ENCODE data around the gene HIVEP2. TPM values are rescaled to one million over a fixed set of nuclear protein-coding genes. Genes with fewer than 3 reads are reported as not detected.

The HIVEP2 gene, protein sequence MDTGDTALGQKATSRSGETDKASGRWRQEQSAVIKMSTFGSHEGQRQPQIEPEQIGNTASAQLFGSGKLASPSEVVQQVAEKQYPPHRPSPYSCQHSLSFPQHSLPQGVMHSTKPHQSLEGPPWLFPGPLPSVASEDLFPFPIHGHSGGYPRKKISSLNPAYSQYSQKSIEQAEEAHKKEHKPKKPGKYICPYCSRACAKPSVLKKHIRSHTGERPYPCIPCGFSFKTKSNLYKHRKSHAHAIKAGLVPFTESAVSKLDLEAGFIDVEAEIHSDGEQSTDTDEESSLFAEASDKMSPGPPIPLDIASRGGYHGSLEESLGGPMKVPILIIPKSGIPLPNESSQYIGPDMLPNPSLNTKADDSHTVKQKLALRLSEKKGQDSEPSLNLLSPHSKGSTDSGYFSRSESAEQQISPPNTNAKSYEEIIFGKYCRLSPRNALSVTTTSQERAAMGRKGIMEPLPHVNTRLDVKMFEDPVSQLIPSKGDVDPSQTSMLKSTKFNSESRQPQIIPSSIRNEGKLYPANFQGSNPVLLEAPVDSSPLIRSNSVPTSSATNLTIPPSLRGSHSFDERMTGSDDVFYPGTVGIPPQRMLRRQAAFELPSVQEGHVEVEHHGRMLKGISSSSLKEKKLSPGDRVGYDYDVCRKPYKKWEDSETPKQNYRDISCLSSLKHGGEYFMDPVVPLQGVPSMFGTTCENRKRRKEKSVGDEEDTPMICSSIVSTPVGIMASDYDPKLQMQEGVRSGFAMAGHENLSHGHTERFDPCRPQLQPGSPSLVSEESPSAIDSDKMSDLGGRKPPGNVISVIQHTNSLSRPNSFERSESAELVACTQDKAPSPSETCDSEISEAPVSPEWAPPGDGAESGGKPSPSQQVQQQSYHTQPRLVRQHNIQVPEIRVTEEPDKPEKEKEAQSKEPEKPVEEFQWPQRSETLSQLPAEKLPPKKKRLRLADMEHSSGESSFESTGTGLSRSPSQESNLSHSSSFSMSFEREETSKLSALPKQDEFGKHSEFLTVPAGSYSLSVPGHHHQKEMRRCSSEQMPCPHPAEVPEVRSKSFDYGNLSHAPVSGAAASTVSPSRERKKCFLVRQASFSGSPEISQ (N-terminal part only)
- total RNA-seq = 18.6 TPM
- long read RNA-seq, full-length matches to known transcripts = 1 of 15 reads
- long read RNA-seq, partial matches to known transcripts = 8 of 15 reads
- long read RNA-seq, other reads (novel, unspliced or antisense) = 6 of 15 reads

DNA sequence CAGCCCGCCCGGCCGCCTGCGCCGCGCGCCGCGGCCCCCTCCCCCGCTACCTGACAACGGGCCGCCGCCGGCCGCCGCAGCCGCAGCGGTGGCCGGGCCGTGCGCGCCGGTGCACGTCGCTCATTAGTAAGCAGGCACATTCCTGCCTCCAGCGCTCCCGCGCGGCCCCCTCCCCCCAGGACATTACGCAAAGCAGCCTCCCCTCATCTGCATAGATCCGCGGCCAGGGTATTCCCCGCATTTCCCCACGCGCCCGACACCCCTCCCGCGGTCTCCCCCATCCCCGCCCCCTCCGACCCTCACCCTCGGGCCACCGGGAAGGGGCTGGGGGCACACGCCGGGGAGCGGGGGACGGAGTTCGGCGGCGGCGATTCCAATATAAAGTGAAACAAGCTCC lies at the start of gene HIVEP2:
TSS of gene HIVEP2 (minus strand) at position 128 of the 397 bp plus-strand sequence. CDS start 170,438 bp downstream, outside the sequence.
- TF ChIP-seq, protein P1, sequence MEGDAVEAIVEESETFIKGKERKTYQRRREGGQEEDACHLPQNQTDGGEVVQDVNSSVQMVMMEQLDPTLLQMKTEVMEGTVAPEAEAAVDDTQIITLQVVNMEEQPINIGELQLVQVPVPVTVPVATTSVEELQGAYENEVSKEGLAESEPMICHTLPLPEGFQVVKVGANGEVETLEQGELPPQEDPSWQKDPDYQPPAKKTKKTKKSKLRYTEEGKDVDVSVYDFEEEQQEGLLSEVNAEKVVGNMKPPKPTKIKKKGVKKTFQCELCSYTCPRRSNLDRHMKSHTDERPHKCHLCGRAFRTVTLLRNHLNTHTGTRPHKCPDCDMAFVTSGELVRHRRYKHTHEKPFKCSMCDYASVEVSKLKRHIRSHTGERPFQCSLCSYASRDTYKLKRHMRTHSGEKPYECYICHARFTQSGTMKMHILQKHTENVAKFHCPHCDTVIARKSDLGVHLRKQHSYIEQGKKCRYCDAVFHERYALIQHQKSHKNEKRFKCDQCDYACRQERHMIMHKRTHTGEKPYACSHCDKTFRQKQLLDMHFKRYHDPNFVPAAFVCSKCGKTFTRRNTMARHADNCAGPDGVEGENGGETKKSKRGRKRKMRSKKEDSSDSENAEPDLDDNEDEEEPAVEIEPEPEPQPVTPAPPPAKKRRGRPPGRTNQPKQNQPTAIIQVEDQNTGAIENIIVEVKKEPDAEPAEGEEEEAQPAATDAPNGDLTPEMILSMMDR (IDR thresholded peaks at IDR 0.05) = no peak
- ATAC-seq = peak; percentile 71
- H3K27me3 ChIP-seq = no peaks in the 10 kb centered on the region
- H3K4me1 ChIP-seq = peaks cover 18% of the 10 kb centered on the region
- H3K9me3 ChIP-seq = no peaks in the 10 kb centered on the region
- H3K36me3 ChIP-seq = no peaks in the 10 kb centered on the region
- intact Hi-C loops (cut with DNase I) = no loop called here
- peak within 1 kb of the TSS; percentile 97 for H3K27ac ChIP-seq
- peak within 1 kb of the TSS; percentile 72 for H3K4me3 ChIP-seq
- DNase-seq = peak; percentile 95

GRCh38 chr6:142993977-142994376 lies 49.0 kb upstream of the HIVEP2 start:
- DNase-seq (no peak), ATAC-seq (no peak)
- intact Hi-C loops (cut with DNase I) = no loop called here
- Histone ChIP-seq H3K4me1 (no peaks in the 10 kb centered on the region), H3K27me3 (no peaks in the 10 kb centered on the region), H3K27ac (no peak overlapping the region), H3K9me3 (no peaks in the 10 kb centered on the region), H3K4me3 (no peak overlapping the region), H3K36me3 (no peaks in the 10 kb centered on the region)
- TF ChIP-seq, protein P1 (IDR thresholded peaks at IDR 0.05) = no peak

DNA sequence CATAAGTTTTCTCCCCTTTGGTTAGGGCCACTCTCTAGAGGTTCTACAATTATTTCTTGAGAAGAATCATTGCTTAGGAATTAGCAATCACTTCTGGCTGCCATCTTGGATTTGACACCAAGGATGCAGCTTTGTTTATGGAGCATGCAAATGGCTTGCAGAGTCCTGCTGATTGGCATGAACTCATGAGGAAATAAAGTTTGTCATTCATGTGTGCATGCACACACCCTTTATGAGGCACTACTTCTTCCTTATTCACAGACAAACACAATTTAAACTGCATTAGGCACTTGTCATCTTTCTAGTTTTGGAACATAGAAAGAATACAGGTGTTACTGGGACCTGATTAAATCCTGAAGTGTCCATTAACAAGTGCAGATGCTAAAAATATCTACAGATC lies 42.5 kb upstream of the HIVEP2 start:
- intact Hi-C loops (cut with DNase I) = no loop called here
- no peak for ATAC-seq

DNA sequence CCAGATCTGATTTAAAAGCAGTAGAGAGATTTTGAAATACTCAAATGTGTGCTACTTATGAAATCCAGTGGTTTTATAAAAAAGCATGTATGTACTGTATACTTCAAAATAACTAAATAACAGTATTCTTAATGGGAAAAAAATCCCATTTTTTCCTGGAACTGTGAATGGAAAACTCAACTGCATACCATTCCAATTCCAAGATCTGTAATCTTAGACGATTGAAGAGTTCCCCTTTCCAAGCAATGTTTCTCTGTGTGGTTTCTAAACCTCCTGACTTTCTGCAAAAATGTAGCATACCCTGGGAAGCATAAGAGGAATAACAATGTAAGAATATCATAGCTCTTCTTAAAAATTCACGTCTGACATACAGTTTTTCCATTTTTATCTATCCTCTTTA lies 40.3 kb upstream of the HIVEP2 start:
- DNase-seq (no peak), ATAC-seq (no peak)
- intact Hi-C loops (cut with DNase I) = no loop called here
- no peaks in the 10 kb centered on the region for H3K36me3 ChIP-seq
- no peak overlapping the region for H3K27ac ChIP-seq
- H3K27me3 ChIP-seq = no peaks in the 10 kb centered on the region
- TF ChIP-seq, protein P1 (IDR thresholded peaks at IDR 0.05) = no peak
- H3K9me3 ChIP-seq = no peaks in the 10 kb centered on the region
- H3K4me3 ChIP-seq = no peak overlapping the region
- H3K4me1 ChIP-seq = no peaks in the 10 kb centered on the region

More for the DNA sequence above, 42.5 kb upstream of the HIVEP2 start:
- Histone ChIP-seq H3K27me3 (no peaks in the 10 kb centered on the region), H3K4me1 (no peaks in the 10 kb centered on the region), H3K4me3 (no peak overlapping the region), H3K27ac (no peak overlapping the region), H3K36me3 (no peaks in the 10 kb centered on the region), H3K9me3 (no peaks in the 10 kb centered on the region)
- TF ChIP-seq, protein P1 (IDR thresholded peaks at IDR 0.05) = no peak
- no peak for DNase-seq

GRCh38 chr6:142984386-142984785 lies 39.4 kb upstream of the HIVEP2 start:
- no peak for ATAC-seq
- H3K36me3 ChIP-seq = no peaks in the 10 kb centered on the region

More at GRCh38 chr6:142984386-142984785, 39.4 kb upstream of the HIVEP2 start:
- no peak overlapping the region for H3K27ac ChIP-seq
- DNase-seq = no peak
- H3K27me3 ChIP-seq = no peaks in the 10 kb centered on the region
- intact Hi-C loops (cut with DNase I) = no loop called here
- TF ChIP-seq, protein P1 (IDR thresholded peaks at IDR 0.05) = no peak
- H3K4me1 ChIP-seq = no peaks in the 10 kb centered on the region
- no peaks in the 10 kb centered on the region for H3K9me3 ChIP-seq
- no peak overlapping the region for H3K4me3 ChIP-seq

Data from upper lobe of right lung (tissue), 1 donor.